Naive thymus-derived CD8-positive, alpha-beta T cell (primary cell): Measurements from ENCODE around the gene AAK1. TPM values are rescaled to one million over a fixed set of nuclear protein-coding genes. Genes with fewer than 3 reads are reported as not detected.
A peak's percentile ranks its signal among the peaks of the same experiment; 100 is the strongest.
"Not testable (repeated sequence)": the region's sequence is repeated elsewhere in the genome, so short reads cannot be mapped to it uniquely, and the experiment has no call there.

Source experiments
- ATAC-seq, 2 donors: fragments of 150-1000 bp; cut with Tn5 transposase in 1 of 2; sonication (Bioruptor Pico), chemical (Tn5 transposase) in 1 of 2; 1 replicate in 1 of 2; 2 replicates in 1 of 2; pipeline ENCODE4 v1.10.0; 2021; ENCODE audit warnings: mild to moderate bottlenecking in 2 of 2, moderate library complexity in 2 of 2
- POLR2A ChIA-PET: fragments of 350-600 bp; sonication (Branson Sonifier 250); formaldehyde crosslinking; loops from one replicate; lab custom pipeline; 2021; ENCODE audit warnings: antibody characterized with exemption; lab: Charles Lee
- DNase-seq, 10 donors: peaks; one replicate each; pipeline versions ENCODE4 v3.0.0 to v3.0.0-alpha.2; 2020 to 2022
- H3K27ac Mint-ChIP-seq, 10 donors: one replicate each; pipeline ENCODE4 v1.8.0; 2020 to 2022; ENCODE audit warnings: mild to moderate bottlenecking in 10 of 10, mixed read lengths in 10 of 10, moderate library complexity in 4 of 10, inconsistent platforms in 1 of 10
- H3K27me3 Mint-ChIP-seq, 5 donors: one replicate each; pipeline ENCODE4 v1.8.0; 2021 to 2022; ENCODE audit warnings: mixed read lengths in 5 of 5
- H3K36me3 Mint-ChIP-seq, 3 donors: one replicate each; pipeline ENCODE4 v1.8.0; 2020 to 2022; ENCODE audit warnings: mixed read lengths in 3 of 3, mild to moderate bottlenecking in 2 of 3, inconsistent platforms in 1 of 3
- H3K4me1 Mint-ChIP-seq, 4 donors: one replicate each; pipeline ENCODE4 v1.8.0; 2021 to 2022; ENCODE audit warnings: mixed read lengths in 4 of 4
- H3K4me3 Mint-ChIP-seq, 10 donors: one replicate each; pipeline ENCODE4 v1.8.0; 2020 to 2022; ENCODE audit warnings: mild to moderate bottlenecking in 10 of 10, mixed read lengths in 10 of 10, moderate library complexity in 6 of 10, inconsistent platforms in 1 of 10
- H3K9me3 Mint-ChIP-seq, 9 donors: one replicate each; pipeline ENCODE4 v1.8.0; 2020 to 2022; ENCODE audit warnings: mixed read lengths in 9 of 9, mild to moderate bottlenecking in 3 of 9, inconsistent platforms in 1 of 9, moderate library complexity in 1 of 9
- polyA plus RNA-seq, 3 donors: library from polyadenylated mRNA; unstranded; fragments of 300-500 nt; fragmentation: Illumina TruSeq; gene quantifications; one replicate each; pipeline ENCODE4 v1.2.3, GENCODE V29; 2021
- total RNA-seq, 8 experiments: library from RNA in 2 of 8; stranded (reverse) in 2 of 8; gene quantifications; one replicate each; pipeline ENCODE4 v1.2.3 and lab custom pipeline; 2021 to 2026

AAK1 gene
- total and polyA plus RNA-seq, 5 experiments from 2014 or later = 59.8 to 222 (median 106) TPM

DNA sequence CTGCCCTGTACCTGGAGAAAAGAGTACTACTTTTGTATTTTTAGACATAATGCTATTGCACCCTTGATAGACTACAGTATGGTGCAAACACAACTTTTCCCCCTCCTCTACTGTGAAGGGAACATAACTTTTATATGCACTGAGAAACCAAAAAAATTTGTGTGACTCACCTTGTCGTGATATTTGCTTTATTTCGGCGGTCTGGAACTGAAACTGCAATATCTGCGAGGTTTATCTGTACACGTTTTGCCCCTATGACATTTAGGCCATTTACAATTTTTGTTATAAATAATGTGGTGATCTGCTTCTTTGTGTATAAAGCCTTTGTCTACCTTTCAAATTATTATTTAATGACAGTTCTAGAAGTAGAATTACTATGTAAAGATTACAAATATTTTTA, 34.4 kb upstream of the AAK1 start:
- ATAC-seq (no peak), DNase-seq (no peak)
- POLR2A ChIA-PET = interaction anchor here (0.6 to 2.6 kb wide), 5 partner anchors 9 to 409 kb away, joined by 3 to 8 read pairs (median 4); partner anchors contain the start of gene AAK1
- Mint-ChIP-seq H3K4me3 (no peak overlapping the region), H3K4me1 (peaks cover 14 to 38% (median 24%) of the 10 kb centered on the region in 4 donors), H3K9me3 (no peaks in the 10 kb centered on the region), H3K36me3 (peaks cover 0 to 3% (median 0%) of the 10 kb centered on the region in 3 donors), H3K27me3 (no peaks in the 10 kb centered on the region), H3K27ac (peak overlapping the region in 3 of 10 donors; percentile 16 to 48 (median 35))

DNA sequence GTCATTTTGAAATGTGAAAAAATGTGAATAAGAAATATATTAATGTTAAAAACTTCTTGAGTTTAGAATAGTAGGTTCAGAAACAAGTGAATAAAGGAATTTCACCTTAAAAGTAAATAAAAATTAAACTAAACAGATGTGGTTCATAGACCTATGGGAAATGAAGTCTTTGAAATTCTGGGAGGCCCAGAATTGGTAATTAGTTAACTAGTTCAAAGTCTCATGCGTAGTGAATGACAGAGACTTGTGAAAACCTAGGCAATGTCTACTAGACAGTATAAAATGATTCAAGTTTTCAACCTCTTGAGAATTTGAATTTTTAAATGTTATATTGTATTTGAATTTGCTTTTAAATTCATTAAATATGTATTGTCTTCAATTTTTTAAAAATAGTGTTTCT, 32.6 kb upstream of the AAK1 start:
- ATAC-seq (no peak), DNase-seq (no peak)
- Mint-ChIP-seq H3K36me3 (peaks cover 0 to 3% (median 0%) of the 10 kb centered on the region in 3 donors), H3K27ac (no peak overlapping the region), H3K9me3 (peaks cover 0 to 3% (median 0%) of the 10 kb centered on the region in 9 donors), H3K4me1 (peaks cover 14 to 34% (median 19%) of the 10 kb centered on the region in 4 donors), H3K27me3 (no peaks in the 10 kb centered on the region), H3K4me3 (no peak overlapping the region)
- POLR2A ChIA-PET = no interaction called here

GRCh38 chr2:69674316-69674670, 30.8 kb upstream of the AAK1 start:
- Mint-ChIP-seq H3K4me1 (peaks cover 5 to 18% (median 9%) of the 10 kb centered on the region in 4 donors), H3K9me3 (peaks cover 0 to 3% (median 0%) of the 10 kb centered on the region in 9 donors), H3K4me3 (no peak overlapping the region), H3K36me3 (peaks cover 0 to under 1% (median 0%) of the 10 kb centered on the region in 3 donors), H3K27ac (no peak overlapping the region), H3K27me3 (no peaks in the 10 kb centered on the region)
- ATAC-seq = no peak
- POLR2A ChIA-PET = no interaction called here
- DNase-seq = no peak

DNA sequence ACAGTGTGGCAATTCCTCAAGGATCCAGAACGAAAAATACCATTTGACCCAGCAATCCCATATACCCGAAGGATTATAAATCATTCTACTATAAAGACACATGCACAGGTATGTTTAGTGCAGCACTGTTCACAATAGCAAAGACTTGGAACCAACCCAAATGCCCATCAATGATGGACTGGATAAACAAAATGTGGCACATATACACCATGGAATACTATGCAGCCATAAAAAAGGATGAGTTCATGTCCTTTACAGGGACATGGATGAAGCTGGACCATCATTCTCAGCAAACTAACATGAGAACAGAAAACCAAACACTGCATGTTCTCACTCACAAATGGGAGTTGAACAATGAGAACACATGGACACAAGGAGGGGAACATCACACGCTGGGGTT, 29.6 kb upstream of the AAK1 start:
- DNase-seq, H3K27ac Mint-ChIP-seq, H3K9me3 Mint-ChIP-seq, H3K27me3 Mint-ChIP-seq, H3K36me3 Mint-ChIP-seq, ATAC-seq, H3K4me3 Mint-ChIP-seq, POLR2A ChIA-PET: not testable (repeated sequence)
- peaks cover 5 to 17% (median 9%) of the 10 kb centered on the region in 4 donors for H3K4me1 Mint-ChIP-seq

GRCh38 chr2:69669666-69670065, 26.1 kb upstream of the AAK1 start:
- Mint-ChIP-seq H3K27me3 (no peaks in the 10 kb centered on the region), H3K4me1 (peaks cover 8 to 20% (median 16%) of the 10 kb centered on the region in 4 donors), H3K27ac (no peak overlapping the region), H3K36me3 (no peaks in the 10 kb centered on the region), H3K9me3 (peaks cover 0 to 3% (median 0%) of the 10 kb centered on the region in 9 donors), H3K4me3 (no peak overlapping the region)
- ATAC-seq (no peak), DNase-seq (no peak)
- POLR2A ChIA-PET = no interaction called here

DNA sequence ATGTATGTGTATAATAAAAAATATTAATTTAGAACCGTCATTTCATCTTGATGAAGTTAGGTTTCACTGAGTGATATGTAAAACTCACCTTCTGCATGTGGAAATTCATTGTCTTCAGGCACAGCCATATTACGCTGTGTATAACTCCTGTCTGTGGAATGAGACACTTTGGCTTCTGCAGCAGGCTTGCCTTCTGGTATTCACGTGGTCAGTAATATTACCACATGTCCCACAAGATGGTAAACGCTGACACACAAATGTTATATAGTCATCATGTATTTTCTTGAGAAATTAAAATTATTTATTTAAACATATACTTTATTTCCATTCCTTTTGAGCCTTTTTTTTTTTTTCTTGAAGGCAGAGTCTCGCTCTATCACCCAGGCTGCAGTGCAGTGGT, 25.1 kb upstream of the AAK1 start:
- Mint-ChIP-seq H3K27me3 (no peaks in the 10 kb centered on the region), H3K9me3 (peaks cover 0 to 9% (median 5%) of the 10 kb centered on the region in 9 donors)
- POLR2A ChIA-PET = interaction anchor here (1.0 kb wide), 1 partner anchor 9 kb away, joined by 3 read pairs; no protein-coding TSS in a partner anchor

DNA sequence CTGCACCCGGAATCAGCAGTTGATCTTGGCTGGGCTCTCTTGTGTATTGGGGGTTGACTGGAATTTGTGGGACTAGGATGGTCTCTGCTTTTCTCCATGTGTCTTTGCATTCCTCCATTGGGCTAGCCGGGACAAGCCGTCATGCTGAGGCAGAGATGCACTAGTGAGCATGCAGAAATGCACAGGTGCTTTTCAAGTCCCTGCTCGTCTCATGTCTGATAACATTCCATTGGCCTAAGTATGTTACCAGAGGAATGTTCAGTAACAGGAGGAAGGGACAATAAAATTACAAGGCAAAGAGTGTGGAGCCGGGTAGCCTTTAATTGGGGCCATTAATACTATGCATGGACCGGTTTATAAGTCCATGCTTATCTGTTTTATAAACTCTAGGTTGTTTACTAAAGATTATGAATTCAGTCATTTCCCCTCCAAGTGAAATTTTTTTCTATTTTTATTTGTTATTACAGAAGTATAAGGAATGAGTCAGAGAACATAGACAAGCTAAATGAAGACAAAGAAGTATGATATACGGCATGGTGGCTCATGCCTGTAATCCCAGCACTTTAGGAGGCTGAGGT, 24.4 kb upstream of the AAK1 start:
- Mint-ChIP-seq H3K9me3 (peaks cover 0 to 13% (median 8%) of the 10 kb centered on the region in 9 donors), H3K4me3 (peak overlapping the region in 3 of 10 donors; percentile 23 to 30 (median 27)), H3K4me1 (peaks cover 8 to 20% (median 14%) of the 10 kb centered on the region in 4 donors), H3K27ac (peak overlapping the region in 1 of 10 donors; percentile 57), H3K36me3 (peaks cover 0 to 7% (median 7%) of the 10 kb centered on the region in 3 donors), H3K27me3 (no peaks in the 10 kb centered on the region)
- ATAC-seq (no peak), DNase-seq (no peak)
- POLR2A ChIA-PET = interaction anchor here (1.0 to 1.2 kb wide), 2 partner anchors 10 to 23 kb away, joined by 3 read pairs; no protein-coding TSS in a partner anchor

More for the DNA sequence above, 25.1 kb upstream of the AAK1 start:
- Mint-ChIP-seq H3K27ac (no peak overlapping the region), H3K36me3 (peaks cover 0 to 7% (median 4%) of the 10 kb centered on the region in 3 donors), H3K4me3 (no peak overlapping the region), H3K4me1 (peaks cover 8 to 20% (median 14%) of the 10 kb centered on the region in 4 donors)
- ATAC-seq (no peak), DNase-seq (no peak)

GRCh38 chr2:69665152-69665551, 21.6 kb upstream of the AAK1 start:
- Mint-ChIP-seq H3K36me3 (peaks cover 0 to 7% (median 7%) of the 10 kb centered on the region in 3 donors), H3K9me3 (peaks cover 0 to 13% (median 7%) of the 10 kb centered on the region in 9 donors), H3K4me3 (no peak overlapping the region), H3K4me1 (peaks cover 15 to 31% (median 21%) of the 10 kb centered on the region in 4 donors), H3K27ac (no peak overlapping the region), H3K27me3 (no peaks in the 10 kb centered on the region)
- POLR2A ChIA-PET = interaction anchor here (1.8 kb wide), 1 partner anchor 21 kb away, joined by 6 read pairs; the partner anchor contains the start of gene AAK1
- no peak for DNase-seq
- no peak for ATAC-seq

DNA sequence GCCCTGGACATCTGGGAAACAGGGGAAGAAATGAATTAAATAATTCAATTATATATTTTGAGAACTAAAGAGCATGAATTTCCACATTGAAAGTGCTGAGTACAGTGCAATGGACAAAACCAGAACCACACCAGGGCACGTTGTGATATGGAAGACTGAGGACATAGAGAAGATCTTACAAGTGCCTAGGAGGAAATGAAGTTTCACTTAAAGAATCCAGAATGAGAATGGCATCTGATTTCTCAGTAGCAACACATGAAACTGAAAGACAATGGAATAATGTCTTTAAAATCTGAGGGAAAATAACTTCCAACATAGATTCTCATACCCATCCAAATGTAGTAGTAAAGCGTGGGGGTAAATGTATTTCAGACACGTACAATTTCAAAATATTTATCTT, 20.3 kb upstream of the AAK1 start:
- Mint-ChIP-seq H3K4me1 (peaks cover 16 to 34% (median 29%) of the 10 kb centered on the region in 4 donors), H3K27ac (peak overlapping the region in 3 of 10 donors; percentile 32 to 73 (median 49)), H3K27me3 (no peaks in the 10 kb centered on the region), H3K36me3 (peaks cover 0 to 7% (median 7%) of the 10 kb centered on the region in 3 donors), H3K9me3 (peaks cover 0 to 13% (median 7%) of the 10 kb centered on the region in 9 donors), H3K4me3 (peak overlapping the region in 1 of 10 donors; percentile 11)
- POLR2A ChIA-PET = interaction anchor here (0.7 to 1.8 kb wide), 2 partner anchors 17 to 19 kb away, joined by 6 read pairs; partner anchors contain the start of gene AAK1
- DNase-seq = no peak
- no peak for ATAC-seq

DNA sequence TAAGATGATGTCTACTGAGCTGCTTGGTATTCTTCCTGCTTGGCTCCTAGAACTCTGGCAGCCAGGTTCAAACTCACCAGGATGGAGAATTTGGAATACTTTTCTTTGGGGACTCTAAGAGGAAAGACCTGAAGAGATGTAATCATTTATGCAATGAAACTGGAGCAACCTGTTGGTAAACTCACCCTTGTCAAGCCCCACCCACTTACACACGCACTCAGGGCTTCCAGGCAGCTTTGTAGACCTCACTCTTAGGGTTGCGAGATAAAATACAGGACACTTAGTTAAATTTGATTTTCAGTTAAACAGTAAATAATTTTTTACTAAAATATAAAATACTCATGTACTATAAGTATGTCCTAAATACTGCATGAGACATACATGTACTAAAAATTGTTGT, 19.0 kb upstream of the AAK1 start:
- not testable (repeated sequence) for DNase-seq, H3K4me3 Mint-ChIP-seq, H3K27me3 Mint-ChIP-seq, H3K27ac Mint-ChIP-seq, ATAC-seq, H3K36me3 Mint-ChIP-seq
- peaks cover 0 to 13% (median 7%) of the 10 kb centered on the region in 9 donors for H3K9me3 Mint-ChIP-seq
- POLR2A ChIA-PET = interaction anchor here (0.7 kb wide), 2 partner anchors 11 to 456 kb away, joined by 5 to 6 read pairs; no protein-coding TSS in a partner anchor
- H3K4me1 Mint-ChIP-seq = peaks cover 13 to 29% (median 26%) of the 10 kb centered on the region in 4 donors

DNA sequence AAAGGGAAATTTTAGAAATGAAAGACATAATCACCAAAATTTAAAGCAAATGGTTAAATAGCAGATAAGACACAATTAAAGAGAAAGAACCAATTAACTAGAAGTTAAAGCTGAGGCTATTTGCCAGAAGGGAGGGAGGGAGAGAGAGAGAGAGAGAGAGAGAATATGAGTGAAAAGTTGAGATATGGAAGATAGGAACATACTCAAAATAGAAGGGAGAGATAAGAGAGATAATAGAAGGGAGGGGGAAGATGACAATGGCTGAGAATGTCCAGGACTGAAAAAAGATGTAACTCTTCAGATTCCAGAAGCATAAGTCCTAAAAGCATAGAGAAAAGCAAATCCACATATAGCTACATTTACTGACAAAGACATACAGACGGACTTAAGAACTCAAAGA, 17.1 kb upstream of the AAK1 start:
- peaks cover 0 to 7% (median 7%) of the 10 kb centered on the region in 3 donors for H3K36me3 Mint-ChIP-seq
- H3K4me1 Mint-ChIP-seq = peaks cover 11 to 23% (median 22%) of the 10 kb centered on the region in 4 donors
- H3K4me3 Mint-ChIP-seq = no peak overlapping the region
- no peak for DNase-seq
- peak overlapping the region in 5 of 10 donors; percentile 10 to 58 (median 33) for H3K27ac Mint-ChIP-seq
- peaks cover 0 to 13% (median 7%) of the 10 kb centered on the region in 9 donors for H3K9me3 Mint-ChIP-seq
- no peak for ATAC-seq
- no peaks in the 10 kb centered on the region for H3K27me3 Mint-ChIP-seq
- POLR2A ChIA-PET = interaction anchor here (0.5 to 3.1 kb wide), 3 partner anchors 9 to 154 kb away, joined by 3 to 17 read pairs (median 3); partner anchors contain the start of gene AAK1

GRCh38 chr2:69659941-69660483, 16.5 kb upstream of the AAK1 start:
- Mint-ChIP-seq H3K4me1 (peaks cover 15 to 28% (median 26%) of the 10 kb centered on the region in 4 donors), H3K9me3 (peaks cover 0 to 13% (median 7%) of the 10 kb centered on the region in 9 donors), H3K4me3 (no peak overlapping the region), H3K27me3 (peaks cover 0 to 2% (median 0%) of the 10 kb centered on the region in 5 donors), H3K36me3 (peaks cover 0 to 7% (median 7%) of the 10 kb centered on the region in 3 donors), H3K27ac (peak overlapping the region in 2 of 10 donors; percentile 16 to 39)
- ATAC-seq (no peak), DNase-seq (no peak)
- POLR2A ChIA-PET = interaction anchor here (0.5 to 3.1 kb wide), 3 partner anchors 9 to 154 kb away, joined by 3 to 17 read pairs (median 3); partner anchors contain the start of gene AAK1
